Measurements from ENCODE around the gene HRCT1.

DNA sequence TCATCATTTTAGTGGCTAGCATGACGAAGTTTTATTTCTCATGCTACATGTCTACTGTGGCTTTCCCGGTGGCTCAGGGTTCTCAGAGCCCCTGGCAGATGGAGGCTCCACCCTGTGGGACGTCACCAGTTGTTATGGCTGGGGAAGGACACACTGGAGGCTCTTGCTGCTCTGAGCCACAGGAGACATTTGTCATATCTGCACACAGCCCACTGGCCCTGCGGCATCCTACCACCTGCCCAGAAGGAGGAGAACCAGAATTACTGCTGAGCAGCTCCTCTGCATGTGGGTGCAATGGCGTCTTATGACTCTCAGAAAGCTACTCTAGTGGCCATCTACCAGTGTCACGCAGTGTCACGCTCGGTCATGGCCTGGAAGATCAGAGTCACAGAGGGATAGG lies 42.4 kb upstream of the HRCT1 start:
- TF ChIP-seq CTCF (conservative IDR thresholded peaks at IDR 0.05; ENCODE audit: low read depth, low read length) = no peak
- TF ChIP-seq POLR2A (IDR thresholded peaks at IDR 0.05; ENCODE audit: low read depth, low read length) = no peak
- TF ChIP-seq NFE2L2 (IDR thresholded peaks at IDR 0.05; ENCODE audit: low read depth, low read length) = no peak
- TF ChIP-seq MXI1 (IDR thresholded peaks at IDR 0.05; ENCODE audit: borderline replicate concordance, low read depth, low read length) = no peak
- no peak for TF ChIP-seq SMC3 (IDR thresholded peaks at IDR 0.05; ENCODE audit: low read depth, low read length)

All from IMR-90 (cell line).